Measurements from ENCODE around the gene SHROOM3.

Gene SHROOM3

GRCh38 chr4:76787898-76788297 is 352.9 kb downstream of the SHROOM3 start:
- H3K4me1 Mint-ChIP-seq, result no peaks in the 10 kb centered on the region
- DNase-seq (ENCODE audit: low spot score in 2 of 2) (no peak), ATAC-seq (ENCODE audit: low read depth) (no peak)
- H3K27ac Mint-ChIP-seq, result no peak overlapping the region
- no peak overlapping the region for H3K4me3 Mint-ChIP-seq
- H3K9me3 Mint-ChIP-seq, result no peaks in the 10 kb centered on the region
- peaks cover 12% of the 10 kb centered on the region for H3K27me3 Mint-ChIP-seq
- no peaks in the 10 kb centered on the region for H3K36me3 Mint-ChIP-seq

GRCh38 chr4:76790377-76790776 is 355.3 kb downstream of the SHROOM3 start:
- Mint-ChIP-seq H3K36me3 (no peaks in the 10 kb centered on the region), H3K27me3 (peaks cover 9% of the 10 kb centered on the region), H3K4me3 (no peak overlapping the region), H3K27ac (no peak overlapping the region), H3K4me1 (no peaks in the 10 kb centered on the region), H3K9me3 (no peaks in the 10 kb centered on the region)
- ATAC-seq (ENCODE audit: low read depth) (no peak), DNase-seq (ENCODE audit: low spot score in 2 of 2) (no peak)

GRCh38 chr4:76791479-76791878 is 356.4 kb downstream of the SHROOM3 start:
- Mint-ChIP-seq H3K9me3 (no peaks in the 10 kb centered on the region), H3K4me3 (no peak overlapping the region), H3K36me3 (no peaks in the 10 kb centered on the region), H3K27ac (no peak overlapping the region), H3K4me1 (no peaks in the 10 kb centered on the region), H3K27me3 (peaks cover 6% of the 10 kb centered on the region)
- ATAC-seq (ENCODE audit: low read depth), result no peak
- no peak for DNase-seq (ENCODE audit: low spot score in 2 of 2)

- no peaks in the 10 kb centered on the region for H3K36me3 Mint-ChIP-seq
- peaks cover 4% of the 10 kb centered on the region for H3K27me3 Mint-ChIP-seq
- no peak for DNase-seq (ENCODE audit: low spot score in 2 of 2)
- H3K9me3 Mint-ChIP-seq, result no peaks in the 10 kb centered on the region
- no peaks in the 10 kb centered on the region for H3K4me1 Mint-ChIP-seq
- ATAC-seq (ENCODE audit: low read depth), result no peak
- H3K27ac Mint-ChIP-seq, result no peak overlapping the region
- H3K4me3 Mint-ChIP-seq, result no peak overlapping the region
Measured at GRCh38 chr4:76792418-76792817, 357.4 kb downstream of the SHROOM3 start.

- ATAC-seq (ENCODE audit: low read depth), result no peak
- Mint-ChIP-seq H3K9me3 (peaks cover 4% of the 10 kb centered on the region), H3K4me3 (no peak overlapping the region)
Measured at GRCh38 chr4:76795243-76795642, 360.2 kb downstream of the SHROOM3 start.

GRCh38 chr4:76799140-76799539 is 364.1 kb downstream of the SHROOM3 start:
- Mint-ChIP-seq H3K4me3 (no peak overlapping the region), H3K27me3 (peaks cover 14% of the 10 kb centered on the region), H3K27ac (no peak overlapping the region), H3K9me3 (peaks cover 4% of the 10 kb centered on the region), H3K36me3 (no peaks in the 10 kb centered on the region), H3K4me1 (no peaks in the 10 kb centered on the region)
- ATAC-seq (ENCODE audit: low read depth) (no peak), DNase-seq (ENCODE audit: low spot score in 2 of 2) (no peak)

More at GRCh38 chr4:76795243-76795642, 360.2 kb downstream of the SHROOM3 start:
- no peak for DNase-seq (ENCODE audit: low spot score in 2 of 2)
- Mint-ChIP-seq H3K36me3 (no peaks in the 10 kb centered on the region), H3K4me1 (no peaks in the 10 kb centered on the region), H3K27ac (no peak overlapping the region), H3K27me3 (peaks cover 5% of the 10 kb centered on the region)

- Mint-ChIP-seq H3K27ac (no peak overlapping the region), H3K4me1 (no peaks in the 10 kb centered on the region), H3K4me3 (no peak overlapping the region), H3K9me3 (peaks cover 4% of the 10 kb centered on the region), H3K36me3 (no peaks in the 10 kb centered on the region), H3K27me3 (peaks cover 14% of the 10 kb centered on the region)
- DNase-seq (ENCODE audit: low spot score in 2 of 2), result no peak
- no peak for ATAC-seq (ENCODE audit: low read depth)
Measured at GRCh38 chr4:76799718-76800117, 364.7 kb downstream of the SHROOM3 start.

GRCh38 chr4:76800902-76801301 is 365.9 kb downstream of the SHROOM3 start:
- H3K27me3 Mint-ChIP-seq, result peaks cover 14% of the 10 kb centered on the region

GRCh38 chr4:76801621-76802235 is 366.7 kb downstream of the SHROOM3 start:
- Mint-ChIP-seq H3K27me3 (peaks cover 14% of the 10 kb centered on the region), H3K9me3 (peaks cover 4% of the 10 kb centered on the region), H3K4me3 (no peak overlapping the region), H3K36me3 (no peaks in the 10 kb centered on the region), H3K27ac (no peak overlapping the region), H3K4me1 (no peaks in the 10 kb centered on the region)
- ATAC-seq (ENCODE audit: low read depth), result no peak
- no peak for DNase-seq (ENCODE audit: low spot score in 2 of 2)

More at GRCh38 chr4:76800902-76801301, 365.9 kb downstream of the SHROOM3 start:
- H3K9me3 Mint-ChIP-seq, result peaks cover 4% of the 10 kb centered on the region
- H3K27ac Mint-ChIP-seq, result no peak overlapping the region
- H3K4me1 Mint-ChIP-seq, result no peaks in the 10 kb centered on the region
- H3K36me3 Mint-ChIP-seq, result no peaks in the 10 kb centered on the region
- DNase-seq (ENCODE audit: low spot score in 2 of 2) (no peak), ATAC-seq (ENCODE audit: low read depth) (no peak)
- H3K4me3 Mint-ChIP-seq, result no peak overlapping the region

GRCh38 chr4:76802236-76803021 is 367.4 kb downstream of the SHROOM3 start:
- H3K36me3 Mint-ChIP-seq, result no peaks in the 10 kb centered on the region
- no peak for DNase-seq (ENCODE audit: low spot score in 2 of 2)
- H3K27ac Mint-ChIP-seq, result no peak overlapping the region
- no peaks in the 10 kb centered on the region for H3K4me1 Mint-ChIP-seq
- peaks cover 14% of the 10 kb centered on the region for H3K27me3 Mint-ChIP-seq
- peaks cover 6% of the 10 kb centered on the region for H3K9me3 Mint-ChIP-seq
- H3K4me3 Mint-ChIP-seq, result no peak overlapping the region
- ATAC-seq (ENCODE audit: low read depth), result no peak

- Mint-ChIP-seq H3K4me3 (no peak overlapping the region), H3K36me3 (no peaks in the 10 kb centered on the region), H3K27me3 (peaks cover 11% of the 10 kb centered on the region), H3K4me1 (no peaks in the 10 kb centered on the region), H3K9me3 (peaks cover 3% of the 10 kb centered on the region), H3K27ac (no peak overlapping the region)
- DNase-seq (ENCODE audit: low spot score in 2 of 2) (no peak), ATAC-seq (ENCODE audit: low read depth) (no peak)
Measured at GRCh38 chr4:76803522-76803921, 368.5 kb downstream of the SHROOM3 start.

- H3K27me3 Mint-ChIP-seq, result peaks cover 11% of the 10 kb centered on the region
- no peak for DNase-seq (ENCODE audit: low spot score in 2 of 2)
- peaks cover 4% of the 10 kb centered on the region for H3K9me3 Mint-ChIP-seq
- no peak overlapping the region for H3K4me3 Mint-ChIP-seq
- no peaks in the 10 kb centered on the region for H3K4me1 Mint-ChIP-seq
- no peak overlapping the region for H3K27ac Mint-ChIP-seq
- no peak for ATAC-seq (ENCODE audit: low read depth)
- no peaks in the 10 kb centered on the region for H3K36me3 Mint-ChIP-seq
Measured at GRCh38 chr4:76804096-76804495, 369.1 kb downstream of the SHROOM3 start.

GRCh38 chr4:76806346-76806745 is 371.3 kb downstream of the SHROOM3 start:
- no peak overlapping the region for H3K27ac Mint-ChIP-seq
- H3K36me3 Mint-ChIP-seq, result no peaks in the 10 kb centered on the region
- no peak for DNase-seq (ENCODE audit: low spot score in 2 of 2)
- H3K4me3 Mint-ChIP-seq, result no peak overlapping the region
- peaks cover 9% of the 10 kb centered on the region for H3K27me3 Mint-ChIP-seq
- H3K4me1 Mint-ChIP-seq, result no peaks in the 10 kb centered on the region
- peaks cover 4% of the 10 kb centered on the region for H3K9me3 Mint-ChIP-seq
- ATAC-seq (ENCODE audit: low read depth), result no peak

- H3K4me1 Mint-ChIP-seq, result no peaks in the 10 kb centered on the region
- H3K36me3 Mint-ChIP-seq, result no peaks in the 10 kb centered on the region
- DNase-seq (ENCODE audit: low spot score in 2 of 2) (no peak), ATAC-seq (ENCODE audit: low read depth) (no peak)
- H3K27me3 Mint-ChIP-seq, result peaks cover 4% of the 10 kb centered on the region
- H3K27ac Mint-ChIP-seq, result no peak overlapping the region
- H3K9me3 Mint-ChIP-seq, result peaks cover 4% of the 10 kb centered on the region
- H3K4me3 Mint-ChIP-seq, result no peak overlapping the region
Measured at GRCh38 chr4:76806757-76807156, 371.7 kb downstream of the SHROOM3 start.

Data from memory B cell (primary cell).